HEK293 (cell line): ENCODE results near the gene SURF2.

ENCODE experiments used
- MZF1 ChIP-seq: fragments of 450-650 bp; formaldehyde crosslinking; IDR thresholded peaks from 2 replicates; pipeline ENCODE4 v1.5.1; 2017; ENCODE audit warnings: missing biosample characterization, missing genetic modification characterization, borderline replicate concordance
- ZFP3 ChIP-seq: fragments of 450-650 bp; formaldehyde crosslinking; IDR thresholded peaks from 2 replicates; pipeline ENCODE4 v1.5.1; 2016; ENCODE audit warnings: low read depth, missing biosample characterization, missing genetic modification characterization
- ZNF600 ChIP-seq: fragments of 450-650 bp; formaldehyde crosslinking; IDR thresholded peaks from 2 replicates; pipeline ENCODE4 v1.5.1; 2016; ENCODE audit warnings: missing biosample characterization, missing genetic modification characterization
- ZNF610 ChIP-seq: fragments of 450-650 bp; formaldehyde crosslinking; IDR thresholded peaks from 2 replicates; pipeline ENCODE4 v1.5.1; 2016; ENCODE audit warnings: missing biosample characterization, missing genetic modification characterization, borderline replicate concordance

DNA sequence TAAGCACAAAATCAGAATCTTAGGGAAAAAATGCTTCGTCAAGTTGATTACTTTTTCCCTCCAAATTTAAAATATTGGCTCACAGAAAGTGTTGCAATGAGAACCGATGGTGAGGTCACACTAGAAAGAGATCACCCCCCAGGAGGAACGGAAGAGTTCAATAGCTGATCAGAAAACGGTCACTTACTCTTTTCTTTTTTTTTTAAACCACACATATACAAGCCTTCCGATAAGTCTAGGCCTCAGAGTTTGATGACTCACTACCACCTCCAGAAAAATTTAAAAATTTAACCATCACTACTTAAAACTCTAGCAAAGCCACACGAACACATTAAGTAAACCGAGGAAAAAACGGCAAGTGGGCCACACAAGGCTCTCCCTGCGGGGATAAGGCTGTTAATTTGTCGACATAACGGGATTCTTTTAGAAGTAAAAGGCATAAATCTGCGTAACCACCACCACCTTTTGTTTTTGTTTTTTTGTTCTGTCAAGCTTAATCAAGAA lies 18.3 kb downstream of the SURF2 start:
- TF ChIP-seq ZNF610 (tag by site-specific recombination) (no peak), ZNF600 (tag by site-specific recombination) (no peak), MZF1 (tag by site-specific recombination) (no peak), ZFP3 (no peak)
